ENCODE results near the gene PRKAR2B. TPM values are rescaled to one million over a fixed set of nuclear protein-coding genes. Genes with fewer than 3 reads are reported as not detected.

PRKAR2B gene
- total RNA-seq, 2 donors from 2014 or later, result 10.6 to 44.2 TPM

DNA sequence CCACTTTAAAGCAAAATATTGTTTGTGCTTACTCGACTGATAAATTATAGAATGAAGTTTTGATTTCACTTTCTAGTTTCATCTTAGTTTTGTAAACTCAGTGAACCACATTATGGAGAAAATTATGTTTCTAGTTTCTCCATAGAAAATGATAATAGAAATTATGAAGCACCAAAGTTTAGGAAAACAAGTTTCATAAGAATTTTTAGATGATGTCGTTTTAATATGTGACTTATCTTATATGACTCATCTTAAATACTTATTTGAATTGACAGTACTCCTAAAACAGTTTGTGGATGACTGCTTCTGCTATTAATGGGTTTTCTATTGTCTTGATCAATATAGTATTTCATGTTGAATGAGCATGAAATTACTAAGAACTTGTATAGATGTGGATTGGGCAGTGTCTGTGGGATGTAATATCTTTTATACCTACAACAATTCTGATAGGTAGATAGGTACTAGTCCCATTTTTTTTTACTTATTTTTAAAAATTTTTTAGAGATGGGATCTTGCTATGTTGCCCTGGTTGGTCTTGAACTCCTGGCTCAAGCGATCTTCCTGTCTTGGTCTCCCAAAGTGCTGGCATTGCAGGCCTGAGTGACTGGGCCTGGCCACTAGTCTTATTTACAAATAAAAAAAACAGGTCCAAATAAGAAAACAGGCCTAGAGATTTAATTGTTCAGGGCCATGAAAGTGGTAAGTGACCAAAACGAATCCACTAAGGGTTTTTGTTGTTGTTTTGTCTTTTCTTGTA is 127.9 kb downstream of the PRKAR2B start:
- Histone ChIP-seq H3K9me3 (no peaks in the 10 kb centered on the region), H3K27me3 (no peaks in the 10 kb centered on the region), H3K27ac (peak overlapping the region in 1 of 4 donors; percentile 26), H3K36me3 (replicated peaks in 1 of 2; ENCODE audit: insufficient read depth in 1 of 2, low read depth in 2 of 2) (no peaks in the 10 kb centered on the region), H3K4me3 (no peak overlapping the region), H3K4me1 (peaks cover 61% of the 10 kb centered on the region)
- DNase-seq, result no peak
- 65 to 68% methylated on average over 4 of the region's 4 CpGs for WGBS, 2 donors
- intact Hi-C loops (cut with DNase I), result no loop called here
- TF ChIP-seq CTCF (IDR thresholded peaks at IDR 0.05) (no peak), POLR2A (IDR thresholded peaks at IDR 0.05) (no peak)
- ATAC-seq, result no peak

DNA sequence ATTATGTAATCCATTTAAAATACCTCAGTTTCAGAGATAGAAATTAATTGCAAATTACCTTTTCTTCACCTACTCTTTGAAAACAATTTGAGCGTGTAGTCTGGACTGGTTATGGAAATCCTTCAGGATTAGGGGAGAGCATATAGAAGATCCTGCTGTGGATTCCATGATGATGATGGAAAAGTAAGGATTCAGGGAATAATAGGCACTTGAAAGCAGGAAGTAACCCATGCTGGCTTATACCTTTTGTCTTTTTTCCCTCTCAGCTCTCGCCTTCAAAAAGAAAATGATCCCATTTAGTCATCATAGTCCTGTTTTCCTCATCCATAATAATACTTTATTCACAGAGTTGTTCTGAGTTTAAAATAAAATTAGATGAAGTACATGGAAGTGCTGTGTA is 128.7 kb downstream of the PRKAR2B start:
- no peak overlapping the region for H3K27ac ChIP-seq
- intact Hi-C loops (cut with DNase I), result no loop called here
- no peaks in the 10 kb centered on the region for H3K27me3 ChIP-seq
- no peaks in the 10 kb centered on the region for H3K9me3 ChIP-seq
- peaks cover 61% of the 10 kb centered on the region for H3K4me1 ChIP-seq
- ATAC-seq (no peak), DNase-seq (no peak)
- no peak overlapping the region for H3K4me3 ChIP-seq
- WGBS, 2 donors, result 75 to 84% methylated on average over 2 of the region's 2 CpGs
- H3K36me3 ChIP-seq (replicated peaks in 1 of 2; ENCODE audit: insufficient read depth in 1 of 2, low read depth in 2 of 2), result no peaks in the 10 kb centered on the region
- TF ChIP-seq CTCF (IDR thresholded peaks at IDR 0.05) (no peak), POLR2A (IDR thresholded peaks at IDR 0.05) (no peak)

DNA sequence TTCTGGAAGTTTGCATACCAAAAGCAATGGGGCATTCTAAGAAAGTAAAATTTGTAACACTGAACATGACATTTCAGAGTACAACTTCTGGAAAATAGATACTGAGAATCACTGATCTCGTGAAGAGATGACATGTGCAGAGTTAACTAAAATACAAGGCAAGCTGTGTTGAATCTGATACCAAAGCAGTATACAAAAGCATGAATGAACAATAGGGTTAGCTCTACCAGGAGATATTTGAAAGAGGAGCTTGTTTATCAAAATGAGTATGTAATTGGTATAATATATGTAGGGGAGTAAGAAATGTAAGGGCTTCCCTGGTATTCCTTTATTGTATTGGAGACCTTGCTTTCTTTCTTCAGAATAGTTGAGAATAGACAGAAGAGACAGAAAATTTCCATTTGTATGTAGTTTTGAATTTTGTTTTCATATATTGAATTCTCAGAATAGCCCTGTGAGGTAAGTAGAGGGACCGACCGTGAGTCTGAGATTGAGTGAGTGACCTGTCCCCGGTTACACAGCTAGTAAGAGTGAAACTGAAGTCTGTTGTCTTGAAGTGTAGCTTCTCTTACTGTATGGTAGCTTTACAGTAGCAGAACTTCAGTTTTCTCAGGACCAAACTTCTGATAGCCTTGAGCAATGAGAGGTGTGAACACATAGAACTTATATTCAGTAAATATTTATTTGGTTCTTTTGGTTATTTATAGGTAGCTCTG is 129.3 kb downstream of the PRKAR2B start:
- DNase-seq (no peak), ATAC-seq (no peak)
- Histone ChIP-seq H3K4me1 (peaks cover 63% of the 10 kb centered on the region), H3K4me3 (no peak overlapping the region), H3K27me3 (no peaks in the 10 kb centered on the region), H3K27ac (no peak overlapping the region), H3K9me3 (no peaks in the 10 kb centered on the region), H3K36me3 (replicated peaks in 1 of 2; ENCODE audit: insufficient read depth in 1 of 2, low read depth in 2 of 2) (no peaks in the 10 kb centered on the region)
- 32 to 41% methylated on average over 4 of the region's 4 CpGs for WGBS, 2 donors
- TF ChIP-seq POLR2A (IDR thresholded peaks at IDR 0.05) (no peak), CTCF (IDR thresholded peaks at IDR 0.05) (no peak)
- intact Hi-C loops (cut with DNase I), result no loop called here

DNA sequence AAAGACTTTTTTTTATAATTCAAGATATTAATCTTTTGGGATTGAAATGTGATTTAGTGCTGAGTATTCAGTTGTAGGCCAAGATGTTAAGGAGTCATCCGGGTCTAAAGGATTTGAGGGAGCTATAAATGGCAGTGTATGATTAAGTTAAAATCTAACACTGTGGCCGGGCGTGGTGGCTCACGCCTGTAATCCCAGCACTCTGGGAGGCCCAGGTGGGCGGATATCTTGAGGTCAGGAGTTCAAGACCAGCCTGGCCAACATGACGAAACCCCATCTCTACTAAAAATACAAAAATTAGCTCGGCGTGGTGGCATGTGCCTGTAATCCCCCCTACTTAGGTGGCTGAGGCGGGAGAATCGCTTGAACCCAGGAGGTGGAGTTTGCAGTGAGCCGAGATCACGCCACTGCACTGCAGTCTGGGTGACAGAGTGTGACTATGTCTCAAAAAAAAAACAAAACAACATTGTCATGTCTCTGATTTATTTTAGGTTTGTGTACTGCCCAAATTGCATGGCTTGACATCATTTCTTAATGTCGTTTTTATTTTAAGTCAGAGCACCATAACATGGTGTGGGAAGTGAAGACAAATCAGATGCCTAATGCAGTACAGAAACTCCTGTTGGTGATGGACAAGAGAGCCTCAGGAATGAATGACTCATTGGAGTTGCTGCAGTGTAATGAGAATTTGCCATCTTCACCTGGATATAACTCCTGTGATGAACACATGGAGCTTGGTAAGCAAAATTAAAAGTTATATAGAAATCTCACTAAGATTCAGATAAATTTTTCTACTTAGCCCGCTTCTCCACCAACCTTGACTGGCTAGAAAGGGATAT is 135.0 kb downstream of the PRKAR2B start:
- no peak for ATAC-seq

More for the DNA sequence above, 135.0 kb downstream of the PRKAR2B start:
- Histone ChIP-seq H3K27me3 (no peaks in the 10 kb centered on the region), H3K27ac (no peak overlapping the region), H3K4me3 (no peak overlapping the region), H3K4me1 (peaks cover 39% of the 10 kb centered on the region), H3K9me3 (no peaks in the 10 kb centered on the region), H3K36me3 (replicated peaks in 1 of 2; ENCODE audit: insufficient read depth in 1 of 2, low read depth in 2 of 2) (peaks cover 4 to 11% of the 10 kb centered on the region in 2 donors)
- WGBS, 2 donors, result 90 to 92% methylated on average over 14 of the region's 14 CpGs
- intact Hi-C loops (cut with DNase I), result no loop called here
- TF ChIP-seq CTCF (IDR thresholded peaks at IDR 0.05) (no peak), POLR2A (IDR thresholded peaks at IDR 0.05) (no peak)
- DNase-seq, result no peak

Measured in body of pancreas (tissue), 4 donors.